Measurements from ENCODE around the gene KRTCAP2.
A peak's percentile ranks its signal among the peaks of the same experiment; 100 is the strongest.
"Not testable (repeated sequence)": the region's sequence is repeated elsewhere in the genome, so short reads cannot be mapped to it uniquely, and the experiment has no call there.

The KRTCAP2 gene

DNA sequence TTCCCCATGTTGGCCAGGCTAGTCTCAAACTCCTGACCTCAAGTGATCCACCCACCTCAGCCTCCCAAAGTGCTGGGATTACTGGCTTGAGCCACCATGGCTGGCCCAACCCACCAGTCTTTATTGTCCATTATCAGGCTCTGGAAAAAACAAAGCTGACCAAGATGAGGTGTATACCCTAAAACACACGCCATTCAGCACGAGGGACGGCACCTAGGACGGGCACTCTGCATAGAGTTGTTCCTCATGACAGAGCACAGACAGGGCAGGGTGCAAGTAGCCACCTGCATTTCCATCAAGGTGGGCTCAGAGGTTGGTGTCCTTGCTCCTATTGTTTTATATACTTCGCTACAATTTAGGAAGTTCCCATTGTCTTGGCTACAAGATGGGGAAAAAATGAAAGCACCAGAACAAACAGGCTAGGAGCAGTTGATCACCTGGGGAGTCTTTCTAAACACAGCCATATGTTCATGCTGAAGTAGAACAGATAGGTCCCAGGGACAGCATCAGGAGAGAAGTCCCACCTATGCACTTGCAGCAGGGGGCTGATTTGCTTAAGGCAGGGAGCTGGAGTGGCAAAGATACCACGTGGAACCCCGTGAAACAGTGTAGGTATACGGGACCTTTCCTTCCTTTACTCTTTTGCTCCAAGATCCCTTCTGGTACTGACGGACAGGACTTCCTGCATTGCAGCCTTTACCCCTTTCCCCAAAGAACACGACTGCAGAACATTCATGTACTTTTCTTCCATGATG lies 4.5 kb downstream of the KRTCAP2 start:
- no peak overlapping the region for H3K4me3 ChIP-seq (ENCODE audit: low read length)
- TF ChIP-seq, protein P1, sequence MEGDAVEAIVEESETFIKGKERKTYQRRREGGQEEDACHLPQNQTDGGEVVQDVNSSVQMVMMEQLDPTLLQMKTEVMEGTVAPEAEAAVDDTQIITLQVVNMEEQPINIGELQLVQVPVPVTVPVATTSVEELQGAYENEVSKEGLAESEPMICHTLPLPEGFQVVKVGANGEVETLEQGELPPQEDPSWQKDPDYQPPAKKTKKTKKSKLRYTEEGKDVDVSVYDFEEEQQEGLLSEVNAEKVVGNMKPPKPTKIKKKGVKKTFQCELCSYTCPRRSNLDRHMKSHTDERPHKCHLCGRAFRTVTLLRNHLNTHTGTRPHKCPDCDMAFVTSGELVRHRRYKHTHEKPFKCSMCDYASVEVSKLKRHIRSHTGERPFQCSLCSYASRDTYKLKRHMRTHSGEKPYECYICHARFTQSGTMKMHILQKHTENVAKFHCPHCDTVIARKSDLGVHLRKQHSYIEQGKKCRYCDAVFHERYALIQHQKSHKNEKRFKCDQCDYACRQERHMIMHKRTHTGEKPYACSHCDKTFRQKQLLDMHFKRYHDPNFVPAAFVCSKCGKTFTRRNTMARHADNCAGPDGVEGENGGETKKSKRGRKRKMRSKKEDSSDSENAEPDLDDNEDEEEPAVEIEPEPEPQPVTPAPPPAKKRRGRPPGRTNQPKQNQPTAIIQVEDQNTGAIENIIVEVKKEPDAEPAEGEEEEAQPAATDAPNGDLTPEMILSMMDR (conservative IDR thresholded peaks at IDR 0.05; ENCODE audit: low read depth, low read length), result no peak
- DNase-seq (ENCODE audit: low read depth), result no peak

DNA sequence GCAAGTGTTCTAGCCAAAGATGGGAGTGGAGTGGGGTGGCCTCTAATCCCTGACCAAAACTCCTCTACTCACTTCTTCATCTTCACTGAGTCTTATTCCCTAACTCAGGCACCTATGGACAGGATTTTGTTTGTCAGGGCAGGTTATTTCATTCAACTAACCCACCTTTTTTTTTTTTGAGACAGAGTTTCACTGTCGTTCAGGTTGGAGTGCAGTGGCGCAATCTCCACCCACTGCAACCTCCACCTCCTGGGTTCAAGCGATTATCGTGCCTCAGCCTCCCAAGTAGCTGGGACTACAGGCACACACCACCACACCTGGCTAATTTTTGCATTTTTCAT lies 5.0 kb downstream of the KRTCAP2 start:
- DNase-seq (ENCODE audit: low read depth); H3K4me3 ChIP-seq (ENCODE audit: low read length): not testable (repeated sequence)

DNA sequence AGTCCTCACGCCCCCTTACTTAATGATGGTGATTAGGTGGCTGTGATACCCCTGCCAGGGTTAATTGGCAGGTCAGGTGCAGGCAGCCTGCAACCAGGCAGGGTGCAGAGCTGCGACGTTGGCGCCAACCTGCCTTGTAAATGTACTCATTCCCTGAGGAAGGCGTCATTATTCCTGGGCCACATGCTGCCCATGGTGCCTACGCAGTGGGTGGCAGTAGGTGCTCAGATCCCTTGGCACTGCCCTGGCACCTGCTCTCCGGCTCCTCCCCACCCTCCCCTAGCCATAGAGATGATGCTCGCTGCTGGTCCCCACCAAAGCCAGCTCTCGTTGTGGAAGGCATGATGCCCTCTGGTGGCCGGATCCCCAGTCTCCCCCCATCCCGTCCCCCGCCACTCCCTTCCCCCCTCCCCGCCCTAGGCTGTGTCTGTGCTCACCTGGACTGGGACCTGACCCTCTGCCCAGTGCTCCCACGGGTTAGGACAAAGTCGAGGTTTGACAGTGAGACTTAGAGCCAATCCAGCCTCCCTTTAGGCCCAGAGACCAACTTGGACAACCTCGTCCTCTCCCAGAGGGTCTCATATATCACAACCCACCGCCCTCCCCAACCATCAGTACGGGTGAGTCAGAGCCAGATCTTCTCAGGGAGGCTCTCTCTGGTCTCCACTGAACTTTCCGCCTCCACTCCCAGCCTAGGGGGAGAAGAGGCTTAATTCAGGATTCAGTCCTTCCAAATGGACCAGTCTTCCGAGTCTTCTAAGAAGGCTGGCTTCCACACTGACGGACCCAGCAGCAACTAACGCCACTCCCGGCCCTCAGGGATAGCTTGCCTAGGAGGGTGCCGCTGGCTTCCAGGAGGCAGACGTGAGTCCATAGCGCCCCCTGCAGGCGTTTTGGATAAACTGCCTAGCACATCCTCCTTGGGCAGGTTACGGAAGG lies 5.7 kb downstream of the KRTCAP2 start:
- TF ChIP-seq, protein P1 (conservative IDR thresholded peaks at IDR 0.05; ENCODE audit: low read depth, low read length), result peak; percentile 87
- DNase-seq (ENCODE audit: low read depth), result no peak
- no peak overlapping the region for H3K4me3 ChIP-seq (ENCODE audit: low read length)

DNA sequence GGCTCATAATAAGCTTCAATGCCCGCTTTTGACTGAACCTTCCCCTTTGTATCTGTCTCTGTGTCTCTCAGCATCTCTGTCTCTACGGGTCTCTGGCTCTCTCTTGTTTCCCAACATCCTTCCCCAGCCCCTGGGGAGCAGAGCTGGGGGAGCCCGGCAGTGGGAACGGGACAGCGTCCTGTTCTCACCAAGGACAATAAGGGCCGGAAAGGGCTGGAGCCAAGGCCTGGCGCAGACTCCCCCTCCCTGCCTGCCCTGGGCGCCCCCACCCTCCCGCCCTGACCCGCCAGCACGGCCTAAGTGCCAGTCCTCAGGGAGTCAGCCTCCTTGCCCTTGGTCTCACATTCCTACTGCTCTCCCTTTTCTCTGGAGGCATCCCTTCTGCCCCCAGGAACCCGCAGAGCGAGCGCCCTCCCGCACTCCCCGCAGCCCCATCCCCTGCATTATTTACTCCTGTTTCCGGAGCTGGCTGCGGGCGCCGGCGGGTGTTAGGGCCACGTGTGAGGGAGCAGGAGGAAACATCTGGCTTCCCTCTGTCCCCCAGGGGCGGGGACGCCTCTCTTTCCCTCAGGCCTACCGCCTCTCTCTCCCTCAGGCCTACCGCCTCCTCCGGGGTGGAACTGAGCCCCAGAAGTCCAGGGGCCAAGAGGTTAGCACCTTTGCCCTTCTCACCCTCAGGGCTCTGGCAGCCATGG lies 6.5 kb downstream of the KRTCAP2 start:
- no peak overlapping the region for H3K4me3 ChIP-seq (ENCODE audit: low read length)
- TF ChIP-seq, protein P1 (conservative IDR thresholded peaks at IDR 0.05; ENCODE audit: low read depth, low read length), result no peak
- no peak for DNase-seq (ENCODE audit: low read depth)

DNA sequence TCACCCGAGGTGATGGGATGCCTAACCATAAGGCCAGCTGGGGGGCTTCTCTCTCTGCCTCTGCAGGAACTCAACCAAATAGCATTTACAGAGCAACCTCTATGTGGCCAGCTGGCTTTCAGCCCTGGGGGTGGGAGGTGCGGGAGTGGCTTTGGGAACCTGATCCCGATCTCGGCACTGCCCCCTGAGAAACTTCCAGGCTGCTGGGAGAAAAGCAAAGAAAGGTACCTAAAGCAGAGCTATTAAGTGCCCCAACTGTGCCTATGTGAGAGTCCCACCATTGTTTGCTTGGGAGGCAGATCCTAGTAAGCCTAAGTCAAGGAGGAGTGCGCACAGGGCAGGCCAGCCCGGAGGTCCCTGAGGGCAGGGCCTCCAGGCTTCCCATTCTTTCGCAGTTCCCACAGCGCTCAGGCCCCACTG lies 7.0 kb downstream of the KRTCAP2 start:
- no peak overlapping the region for H3K4me3 ChIP-seq (ENCODE audit: low read length)
- TF ChIP-seq, protein P1 (conservative IDR thresholded peaks at IDR 0.05; ENCODE audit: low read depth, low read length), result no peak
- no peak for DNase-seq (ENCODE audit: low read depth)

DNA sequence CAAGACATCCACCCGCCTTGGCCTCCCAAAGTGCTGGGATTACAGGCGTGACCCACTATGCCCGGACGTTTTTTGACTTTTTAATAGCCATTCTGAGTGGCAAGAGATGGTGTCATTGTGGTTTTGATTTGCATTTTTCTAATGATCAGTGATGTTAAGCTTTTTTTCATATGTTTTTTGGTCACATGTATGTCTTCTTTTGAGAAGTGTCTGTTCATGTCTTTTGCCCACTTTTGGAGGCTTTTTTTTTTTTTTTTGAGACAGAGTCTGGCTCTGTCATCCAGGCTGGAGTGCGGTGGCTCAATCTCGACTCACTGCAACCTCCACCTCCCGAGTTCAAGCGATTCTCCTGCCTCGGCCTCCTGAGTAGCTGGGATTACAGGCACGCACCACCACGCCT lies 8.5 kb downstream of the KRTCAP2 start:
- not testable (repeated sequence) for H3K4me3 ChIP-seq (ENCODE audit: low read length)

DNA sequence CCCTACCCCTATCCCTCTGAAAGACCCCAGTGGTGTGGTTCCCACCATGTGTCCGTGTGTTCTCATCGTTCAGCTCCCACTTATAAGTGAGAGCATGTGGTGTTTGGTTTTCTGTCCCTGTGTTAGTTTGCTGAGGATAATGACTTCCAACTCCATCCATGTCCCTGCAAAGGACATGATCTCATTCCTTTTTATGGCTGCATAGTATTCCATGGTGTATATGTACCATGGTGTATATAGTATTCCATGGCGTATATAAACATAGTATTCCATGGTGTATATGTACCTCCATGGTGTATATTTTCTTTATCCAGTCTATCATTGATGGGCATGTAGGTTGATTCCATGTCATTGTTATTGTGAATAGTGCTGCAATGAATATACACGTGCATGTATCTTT lies 9.3 kb downstream of the KRTCAP2 start:
- DNase-seq (ENCODE audit: low read depth); H3K4me3 ChIP-seq (ENCODE audit: low read length): not testable (repeated sequence)

More for the DNA sequence above, 8.5 kb downstream of the KRTCAP2 start:
- not testable (repeated sequence) for DNase-seq (ENCODE audit: low read depth)

DNA sequence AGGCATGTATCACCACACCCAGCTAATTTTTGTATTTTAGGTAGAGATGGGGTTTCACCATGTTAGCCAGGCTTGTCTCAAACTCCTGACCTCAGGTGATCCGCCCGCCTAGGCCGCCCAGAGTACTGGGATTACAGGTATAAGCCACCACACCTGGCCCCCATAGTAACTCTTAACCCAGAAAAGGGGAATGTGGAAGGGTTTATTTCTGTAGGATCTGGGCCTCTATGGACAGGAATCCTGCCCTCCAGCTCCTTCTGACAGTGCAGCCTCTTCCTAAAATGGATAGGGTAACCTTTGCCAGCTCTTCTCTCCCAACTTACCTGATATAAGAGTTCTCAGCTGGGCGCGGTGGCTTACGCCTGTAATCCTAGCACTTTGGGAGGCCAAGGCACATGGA lies 10.5 kb downstream of the KRTCAP2 start:
- not testable (repeated sequence) for H3K4me3 ChIP-seq (ENCODE audit: low read length); DNase-seq (ENCODE audit: low read depth)

DNA sequence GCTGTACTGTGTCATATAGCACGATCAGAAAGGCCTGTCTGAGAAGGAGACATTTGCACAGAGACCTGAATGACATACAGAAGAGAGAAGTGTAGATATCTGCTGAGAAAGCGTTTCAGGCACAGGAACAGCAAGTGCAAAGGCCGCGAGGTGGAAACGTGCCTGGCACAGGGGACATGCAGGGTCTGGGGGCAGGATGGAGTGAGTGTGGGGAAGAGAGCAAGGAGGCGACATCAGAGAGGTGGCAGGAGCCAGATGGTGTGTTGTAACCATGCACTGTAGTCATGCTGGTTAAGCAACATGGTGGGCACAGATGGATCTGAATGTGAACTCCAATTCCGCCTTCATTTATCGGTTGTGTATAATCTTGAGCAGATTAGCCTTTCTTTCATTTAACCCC lies 13.0 kb downstream of the KRTCAP2 start:
- TF ChIP-seq, protein P1 (conservative IDR thresholded peaks at IDR 0.05; ENCODE audit: low read depth, low read length), result no peak

More for the DNA sequence above, 13.0 kb downstream of the KRTCAP2 start:
- H3K4me3 ChIP-seq (ENCODE audit: low read length), result no peak overlapping the region
- DNase-seq (ENCODE audit: low read depth), result no peak

Data from retinal pigment epithelial cell (primary cell).